ENCODE measurements around the gene SKP1.
"Not testable (repeated sequence)": the region's sequence is repeated elsewhere in the genome, so short reads cannot be mapped to it uniquely, and the experiment has no call there.

The SKP1 gene

DNA sequence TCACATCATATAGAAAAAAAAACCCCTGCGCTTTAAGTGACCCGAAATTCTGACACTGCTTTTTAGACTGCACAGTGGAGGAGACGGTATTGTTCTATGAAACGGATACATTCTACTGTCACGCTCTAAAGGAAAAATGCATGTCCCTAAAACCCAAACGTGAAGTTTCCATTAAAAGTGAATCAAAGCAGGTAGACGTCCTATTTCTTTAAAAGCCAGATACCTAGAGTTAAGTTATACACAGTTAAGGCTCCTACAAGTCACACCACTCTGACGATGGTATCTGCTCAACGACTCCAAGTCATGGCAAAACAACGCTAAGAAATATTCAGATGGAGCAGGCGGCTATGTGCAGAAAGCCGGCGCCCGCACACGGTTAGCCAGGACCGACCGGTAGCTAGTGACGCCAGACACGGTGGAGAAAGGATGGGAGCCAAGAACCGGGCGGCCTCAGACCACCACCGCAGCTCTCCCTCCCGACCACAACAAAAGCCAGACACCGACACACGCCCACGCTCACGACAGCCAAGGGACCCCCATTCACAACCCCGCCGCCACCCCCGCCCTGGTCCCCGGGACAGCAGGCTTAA lies 734 bp downstream of the SKP1 start:
- DNase-seq: peak; percentile 16

DNA sequence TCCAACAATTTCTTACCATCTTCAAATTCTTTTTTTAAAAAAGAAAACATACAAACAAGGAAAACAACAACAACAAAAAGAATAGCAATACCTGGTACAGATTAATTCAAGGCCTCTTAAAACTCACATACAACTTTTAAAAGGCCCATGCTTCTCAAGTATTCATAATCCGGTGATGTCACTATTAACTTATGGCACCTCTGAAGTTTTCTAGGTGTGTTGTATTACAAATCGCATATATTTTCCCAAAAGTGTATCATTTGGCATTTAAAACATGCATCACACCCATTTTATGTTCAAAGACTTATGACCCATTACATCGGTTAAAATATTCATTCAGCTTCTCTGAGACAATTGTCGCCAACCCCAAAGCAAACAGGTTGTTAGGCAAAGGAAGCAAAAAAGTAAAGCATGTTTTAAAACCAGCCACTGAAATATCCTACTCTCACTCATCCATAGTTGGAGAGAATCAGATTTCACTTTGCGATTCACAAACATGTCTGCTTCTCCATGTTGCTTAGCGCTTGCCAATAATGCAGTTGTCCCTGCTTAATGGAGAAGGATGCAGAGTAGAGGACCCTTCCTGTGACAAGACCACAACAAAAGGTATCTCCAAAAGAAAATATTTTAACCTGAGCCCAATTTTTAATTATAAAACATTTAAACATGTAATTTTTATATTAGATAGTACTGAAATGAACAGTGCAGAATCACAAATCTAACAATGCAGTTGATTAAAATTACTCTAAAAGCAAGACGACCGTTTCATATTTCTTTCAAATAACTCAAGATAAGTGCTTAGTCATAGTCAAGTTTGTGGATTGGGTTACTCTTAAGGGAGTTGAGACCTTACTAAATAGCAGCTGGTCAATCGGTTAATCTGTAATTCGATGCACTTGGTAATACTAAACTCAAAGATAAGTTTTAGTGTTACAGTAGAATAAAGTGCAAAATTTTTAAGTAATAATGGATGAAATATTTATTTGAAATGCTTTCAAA lies 1.6 kb downstream of the SKP1 start:
- peak; percentile 14 for DNase-seq

DNA sequence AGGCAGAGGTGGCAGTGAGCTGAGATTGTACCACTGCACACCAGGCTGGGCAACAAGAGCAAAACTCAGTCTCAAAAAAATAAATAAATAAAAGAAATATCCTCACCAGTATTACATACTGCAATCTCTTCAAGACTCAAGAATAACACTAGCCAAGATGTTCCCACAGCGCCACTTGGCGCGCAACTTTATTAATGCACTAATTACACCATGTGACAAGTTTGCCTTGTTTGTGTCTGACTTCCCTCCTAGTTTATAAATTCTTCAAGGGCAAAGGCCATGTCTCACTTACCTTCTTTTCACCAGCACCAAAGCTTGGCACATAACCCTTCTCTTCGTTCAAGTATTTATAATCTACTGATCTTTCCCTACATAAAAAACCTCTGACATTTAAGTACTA lies 4.8 kb downstream of the SKP1 start:
- DNase-seq: no peak

DNA sequence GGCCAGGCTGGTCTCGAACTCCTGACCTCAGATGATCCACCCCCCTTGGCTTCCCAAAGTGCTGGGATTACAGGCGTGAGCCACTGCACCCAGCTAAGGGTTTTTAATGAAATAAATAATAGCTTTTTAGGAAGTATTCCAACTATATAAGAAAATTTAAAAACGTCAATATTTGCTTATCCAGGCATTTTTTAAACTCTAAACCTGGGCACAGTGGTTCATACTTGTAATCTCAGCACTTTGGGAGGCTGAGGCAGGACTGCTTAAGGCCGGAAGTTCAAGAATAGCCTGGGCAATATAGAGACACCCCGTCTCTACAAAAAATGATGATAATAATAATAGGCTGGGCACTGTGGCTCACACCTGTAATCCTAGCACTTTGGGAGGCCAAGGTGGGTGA lies 14.2 kb downstream of the SKP1 start:
- DNase-seq: no peak

DNA sequence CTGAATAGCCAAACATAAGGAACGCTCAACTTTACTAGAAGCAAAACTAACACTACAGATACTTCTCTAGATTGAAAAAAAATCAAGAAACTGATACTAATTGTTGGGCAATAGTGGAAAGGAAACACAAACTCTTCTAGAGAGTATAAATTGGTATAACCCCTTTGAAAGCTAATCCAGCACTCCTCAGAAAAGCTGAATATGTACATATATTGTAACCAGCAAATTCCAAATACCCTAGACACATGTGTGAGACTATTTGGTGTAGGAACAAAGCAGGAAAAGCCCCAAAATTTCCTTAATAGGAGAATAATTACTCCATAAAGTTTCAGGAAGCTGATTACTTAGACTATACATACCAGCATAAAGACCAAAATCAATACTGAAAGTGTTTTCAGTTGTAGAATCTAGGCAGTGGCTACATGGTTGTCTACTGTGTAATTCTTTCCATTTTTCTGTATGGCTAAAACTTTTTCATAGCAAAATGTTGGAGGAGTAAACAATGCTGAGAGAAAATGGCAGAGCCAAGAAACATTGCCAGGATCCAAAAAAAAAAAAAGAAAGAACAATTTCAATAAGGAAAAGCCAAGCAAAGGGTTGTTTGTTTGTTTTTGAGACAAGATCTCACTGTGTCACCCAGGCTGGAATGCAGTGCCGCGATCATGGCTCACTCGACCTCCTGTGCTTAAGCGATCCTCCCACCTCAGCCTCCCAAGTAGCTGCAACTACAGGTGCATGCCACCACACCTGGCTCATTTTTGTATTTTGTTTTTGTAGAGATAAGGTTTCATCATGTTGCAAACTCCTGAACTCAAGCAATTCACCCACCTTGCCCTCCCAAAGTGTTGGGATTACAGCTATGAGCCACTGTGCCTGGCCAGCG lies 15.0 kb downstream of the SKP1 start:
- peak; percentile 41 for DNase-seq

DNA sequence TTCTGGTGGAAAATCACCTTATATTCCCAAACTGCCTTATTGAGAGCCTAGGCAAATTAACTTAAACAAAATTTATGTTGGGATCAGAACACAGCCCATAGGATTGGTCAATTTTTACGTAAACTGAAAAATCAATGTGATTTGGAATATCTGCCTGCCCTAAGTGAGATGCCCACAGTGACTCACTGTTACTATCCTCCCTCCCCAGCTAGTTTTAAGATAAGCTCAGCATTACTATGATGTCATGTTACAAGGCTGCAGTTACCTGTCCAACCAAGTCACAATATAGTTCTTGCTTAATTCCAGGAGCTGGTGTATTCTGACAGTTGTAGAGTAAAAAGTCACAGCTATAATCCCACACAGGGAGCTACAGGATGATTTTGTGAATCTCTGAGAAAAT lies 23.1 kb downstream of the SKP1 start:
- DNase-seq: no peak

DNA sequence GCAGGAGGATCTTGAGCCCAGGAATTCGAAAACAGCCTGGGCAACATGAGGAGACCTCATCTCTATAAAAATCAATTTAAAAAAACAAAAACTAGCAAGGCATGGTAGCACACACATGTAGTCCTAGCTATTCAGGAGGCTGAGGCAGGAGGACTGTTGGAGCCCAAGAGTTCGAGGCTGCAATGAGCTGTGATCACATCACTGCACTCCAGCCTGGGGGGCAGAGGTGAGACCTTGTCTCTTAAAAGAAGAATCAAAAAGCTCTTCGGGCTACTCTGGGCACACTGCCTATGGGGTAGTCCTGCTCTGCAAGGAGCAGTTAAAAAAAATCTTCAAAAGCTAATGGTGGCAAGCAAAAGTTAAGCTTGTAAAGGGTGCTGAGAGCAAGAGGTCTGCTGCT lies 23.5 kb downstream of the SKP1 start:
- DNase-seq: no peak

DNA sequence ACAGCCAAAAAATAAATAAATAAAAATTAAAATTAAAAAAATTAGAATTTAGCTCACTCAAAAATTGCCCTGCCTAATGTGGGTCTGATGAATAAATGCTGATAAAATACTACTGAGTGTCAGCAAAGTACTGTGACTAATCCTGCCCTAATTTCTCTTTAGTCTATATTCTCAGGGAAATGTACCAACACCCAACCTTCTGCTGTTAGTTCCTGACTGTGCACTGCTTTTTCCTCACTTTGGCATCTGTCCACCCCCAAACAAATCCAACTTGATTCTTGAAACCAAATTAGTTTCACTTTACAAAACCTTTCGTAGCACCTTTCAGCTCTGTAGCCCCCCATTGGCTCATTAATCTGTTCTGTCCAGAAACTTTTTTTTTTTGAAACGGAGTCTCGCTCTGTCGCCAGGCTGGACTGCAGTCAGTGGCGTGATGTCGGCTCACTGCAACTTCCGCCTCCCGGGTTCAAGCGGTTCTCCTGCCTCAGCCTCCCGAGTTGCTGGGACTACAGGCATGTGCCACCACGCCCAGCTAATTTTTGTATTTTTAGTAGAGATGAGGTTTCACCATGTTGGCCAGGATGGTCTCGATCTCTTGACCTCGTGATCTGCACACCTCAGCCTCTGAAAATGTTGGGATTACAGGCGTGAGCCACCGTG lies 24.4 kb downstream of the SKP1 start:
- DNase-seq: not testable (repeated sequence)

- no peak for DNase-seq
These were observed 25.0 kb downstream of the SKP1 start for GRCh38 chr5:134151723-134152122.

DNA sequence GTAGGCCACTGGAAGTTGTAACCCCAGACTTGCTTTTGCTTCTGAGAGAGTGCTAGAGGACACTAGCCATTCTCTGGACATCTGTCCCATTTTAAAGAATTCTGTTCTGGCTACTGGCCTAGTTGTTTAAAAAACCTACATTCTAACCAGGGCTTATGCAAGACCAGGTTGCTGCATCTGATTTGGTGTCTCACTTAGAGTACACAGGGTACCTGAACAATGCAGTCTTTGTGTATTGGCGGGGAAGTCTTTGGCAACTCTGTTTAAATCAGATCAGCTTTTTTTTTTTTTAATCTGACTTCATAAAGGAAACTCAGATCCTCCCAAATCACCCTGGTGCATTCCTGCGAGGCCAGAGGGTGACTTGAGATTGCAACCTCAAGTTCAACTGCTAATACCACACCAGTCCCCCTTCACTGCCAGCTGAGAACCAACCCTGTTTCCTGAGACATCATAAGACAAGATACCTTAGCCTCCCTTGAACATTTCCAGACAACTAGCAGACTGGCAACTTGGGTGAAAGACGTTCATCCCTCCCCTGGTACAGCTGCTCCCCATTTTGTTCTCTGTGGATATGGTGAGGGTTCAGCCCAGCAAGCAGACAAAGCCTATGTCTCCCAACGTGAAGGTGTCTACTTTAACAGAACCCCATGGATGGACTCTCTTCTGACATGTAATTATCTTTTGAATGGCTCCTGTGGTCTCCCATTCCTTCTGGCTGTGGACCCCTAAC lies 27.0 kb downstream of the SKP1 start:
- no peak for DNase-seq

DNA sequence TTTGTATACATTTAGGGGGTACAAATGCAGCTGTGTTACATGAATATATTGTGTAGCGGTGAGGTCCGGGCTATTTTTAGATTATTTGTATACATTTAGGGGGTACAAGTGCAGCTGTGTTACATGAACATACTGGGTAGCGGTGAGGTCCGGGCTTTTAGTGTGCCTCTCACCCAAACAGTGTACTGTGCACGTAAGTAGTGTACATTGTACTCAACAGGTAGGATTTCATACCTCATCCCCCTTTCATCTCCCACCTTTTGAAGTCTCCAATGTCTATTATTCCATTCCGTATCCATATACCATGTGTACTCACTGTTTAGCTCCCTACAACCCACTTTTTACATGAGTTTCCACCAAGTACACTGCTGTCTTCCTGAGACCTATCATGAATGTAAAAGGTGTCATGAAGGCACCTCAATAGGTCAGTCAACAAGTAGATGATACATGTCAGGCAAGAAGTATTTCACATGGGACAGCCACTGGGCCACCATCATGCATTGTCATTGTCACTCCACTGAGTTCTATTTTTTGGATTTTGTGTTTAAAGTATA lies 27.7 kb downstream of the SKP1 start:
- no peak for DNase-seq

GRCh38 chr5:134148316-134148715 lies 28.4 kb downstream of the SKP1 start:
- no peak for DNase-seq

DNA sequence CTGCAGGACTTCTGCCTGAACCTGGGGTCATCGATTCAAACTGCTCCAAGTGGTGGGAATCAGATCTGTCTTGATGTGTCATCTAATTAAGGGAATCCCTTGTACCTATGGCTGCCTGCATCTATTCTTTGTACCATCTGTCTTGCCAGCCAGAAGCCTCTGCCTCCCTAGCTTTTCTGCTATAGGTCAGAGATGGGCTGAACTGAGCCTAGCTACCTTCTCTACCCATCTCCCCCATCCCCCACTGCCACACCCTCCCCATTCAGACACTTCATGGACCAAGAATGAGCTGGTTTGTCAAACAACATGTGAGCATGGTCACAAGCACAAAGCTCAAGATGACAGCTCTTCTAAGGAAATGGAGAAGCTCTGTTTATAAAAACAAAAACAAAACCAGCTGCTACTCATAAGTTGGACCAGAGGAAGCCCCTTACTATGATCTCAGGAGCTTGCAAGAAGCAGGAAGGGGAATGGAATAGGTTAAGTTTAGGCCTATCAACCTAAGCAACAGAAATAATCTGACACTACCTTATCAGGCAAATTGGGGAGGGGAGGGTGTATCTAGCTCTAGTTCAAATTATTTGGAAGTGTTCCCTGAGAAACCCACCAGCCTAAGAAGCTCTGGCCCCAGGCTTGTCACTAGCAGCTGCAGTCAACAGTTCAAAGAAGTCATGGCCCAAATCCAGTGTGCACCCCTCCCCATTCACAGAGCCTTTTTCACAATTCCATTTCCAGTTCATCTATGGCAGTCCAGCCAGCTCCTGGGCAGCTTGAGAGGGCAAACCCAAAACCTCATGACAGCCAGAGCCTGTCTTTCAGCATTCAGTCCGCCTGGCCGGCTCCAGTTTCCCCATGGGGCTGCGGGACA lies 29.9 kb downstream of the SKP1 start:
- no peak for DNase-seq

- DNase-seq: peak; percentile 87
These were observed 30.8 kb downstream of the SKP1 start for GRCh38 chr5:134145779-134146581.

DNA sequence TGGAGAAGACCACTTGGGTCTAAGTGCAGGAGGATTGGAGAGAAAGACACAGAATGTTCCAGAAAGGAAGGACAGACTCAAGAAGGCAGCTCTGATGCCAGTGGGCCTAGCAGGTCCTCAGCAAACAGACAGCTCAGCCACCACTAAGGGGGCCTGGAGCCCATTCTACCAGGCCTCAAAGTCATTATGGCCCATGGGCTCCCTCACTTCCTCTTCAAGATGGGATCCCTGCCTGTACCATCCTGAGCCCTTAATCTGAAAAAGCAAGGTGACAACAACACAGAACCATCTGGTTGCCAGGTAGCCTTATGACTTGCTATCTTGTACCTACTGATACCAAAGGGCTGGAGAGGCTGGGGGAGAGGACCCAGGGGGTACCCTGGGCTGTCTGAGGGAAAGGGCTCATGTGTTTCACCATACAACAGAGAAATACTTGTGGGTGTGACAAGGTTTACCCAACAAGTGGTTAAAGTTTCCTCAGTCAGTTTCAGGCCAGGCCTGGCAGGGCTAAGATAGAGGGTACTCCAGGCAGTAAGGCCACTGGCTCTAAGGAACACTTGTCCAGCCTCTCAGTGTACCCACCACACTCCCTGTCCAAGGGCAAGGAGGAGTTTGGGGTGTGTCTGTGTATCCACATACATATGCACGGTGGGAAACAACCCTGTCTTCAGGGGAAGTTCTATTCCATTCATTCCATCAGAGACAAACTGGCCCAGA lies 31.6 kb downstream of the SKP1 start:
- no peak for DNase-seq

DNA sequence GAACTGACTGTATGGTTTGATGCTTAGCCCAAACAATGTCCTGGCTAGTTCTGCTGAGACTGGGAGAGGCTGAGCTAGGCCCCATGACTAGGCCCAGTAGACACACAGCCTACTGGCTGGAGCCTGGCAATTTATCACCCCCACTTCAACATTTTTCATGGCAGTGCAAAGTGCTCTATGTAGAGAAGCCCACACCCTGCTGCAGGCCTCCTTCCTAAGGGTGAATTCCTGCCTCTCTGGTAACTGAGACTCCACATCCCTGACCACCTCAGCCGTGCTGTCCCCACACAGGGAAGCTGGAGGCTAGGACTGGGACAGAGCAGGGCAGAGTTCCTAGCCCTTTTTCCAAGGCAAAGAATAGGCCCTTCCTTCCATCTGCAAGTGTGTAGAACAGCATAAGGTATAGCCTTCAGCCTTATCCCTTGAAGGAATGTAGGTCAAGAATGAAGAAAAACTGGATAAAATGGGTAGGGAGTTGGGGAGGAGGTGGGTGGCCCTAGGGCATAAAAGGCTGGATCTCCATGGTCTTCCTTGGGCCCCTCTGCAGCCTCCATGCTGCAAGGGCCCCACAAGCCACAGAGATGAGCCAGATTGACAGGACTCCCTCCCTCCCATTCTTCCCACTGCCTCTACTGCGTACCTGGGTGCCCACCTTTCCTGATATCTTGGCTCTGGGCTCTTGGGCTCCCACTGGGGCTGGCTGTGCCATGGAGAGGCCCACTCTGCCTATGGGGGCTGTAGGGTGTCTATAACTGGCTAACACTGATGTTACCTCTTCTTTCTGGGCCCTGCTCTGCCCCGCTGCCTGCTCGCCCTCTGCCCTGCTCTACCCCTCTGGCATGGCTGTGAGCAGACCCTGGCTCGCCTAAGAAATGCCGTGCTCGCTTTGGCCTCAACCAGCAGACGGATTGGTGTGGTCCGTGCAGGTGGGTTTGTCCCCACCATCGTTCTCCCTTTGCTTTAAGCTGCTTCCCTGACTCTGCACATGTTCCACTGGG lies 32.5 kb downstream of the SKP1 start:
- DNase-seq: no peak

DNA sequence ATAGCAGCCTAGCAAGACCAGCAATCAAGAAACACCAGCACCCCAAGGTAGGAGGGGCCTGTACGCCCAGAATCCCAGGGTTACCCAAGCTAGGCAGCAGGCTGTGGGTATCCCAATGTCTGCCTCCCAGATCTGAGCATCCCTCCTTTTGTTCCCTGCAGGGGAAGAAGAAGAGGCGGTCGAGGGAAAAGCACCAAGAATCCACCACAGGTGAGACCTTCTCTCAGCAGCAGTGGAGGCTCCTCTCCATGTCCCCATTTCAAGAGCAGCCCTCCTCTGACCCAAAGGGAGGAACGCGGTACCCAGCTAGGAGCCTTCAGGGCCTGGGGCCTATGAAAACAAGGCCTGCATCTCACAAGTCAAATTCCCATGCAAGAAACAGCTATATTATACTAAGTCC lies 33.3 kb downstream of the SKP1 start:
- DNase-seq: no peak

DNA sequence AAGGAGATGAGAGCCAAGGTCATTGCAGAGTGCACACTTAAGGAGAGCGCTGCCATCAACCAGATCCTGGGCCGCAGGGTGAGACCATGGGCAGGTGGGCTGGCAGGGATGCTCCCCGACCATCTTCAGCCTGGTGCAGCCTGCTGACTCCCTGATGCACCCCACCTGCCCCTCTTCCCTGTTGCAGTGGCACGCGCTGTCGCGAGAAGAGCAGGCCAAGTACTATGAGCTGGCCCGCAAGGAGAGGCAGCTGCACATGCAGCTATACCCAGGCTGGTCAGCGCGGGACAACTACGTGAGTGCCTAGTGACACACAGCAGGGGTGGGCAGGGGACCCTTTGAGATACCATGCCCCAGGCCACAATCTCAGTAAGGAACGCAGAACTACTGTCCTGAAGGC lies 33.9 kb downstream of the SKP1 start:
- no peak for DNase-seq
